GM12878 (cell line): ENCODE measurements around the gene IPP. TPM values are rescaled to one million over a fixed set of nuclear protein-coding genes. Genes with fewer than 3 reads are reported as not detected.
A peak's percentile ranks its signal among the peaks of the same experiment; 100 is the strongest.

ENCODE experiments used
- CHD2 ChIP-seq: IDR thresholded peaks from 2 replicates; pipeline ENCODE4 v1.6.1; 2011; ENCODE audit warnings: low read depth, low read length, improper control_type of control experiment, borderline replicate concordance
- EGR1 ChIP-seq, 2 experiments: IDR thresholded peaks; 1 replicate in 1 of 2; 2 replicates in 1 of 2; pipeline ENCODE4 v1.6.1; 2011 to 2012; ENCODE audit warnings: low read depth in 2 of 2, low read length in 2 of 2, borderline replicate concordance in 1 of 2, mild to moderate bottlenecking in 1 of 2, moderate library complexity in 1 of 2
- FOS ChIP-seq: IDR thresholded peaks from 3 replicates; pipeline ENCODE4 v1.6.1; 2011; ENCODE audit warnings: borderline replicate concordance; ENCODE audit not compliant: insufficient read length; ENCODE audit errors: extremely low read depth
- GATAD2B ChIP-seq: fragments of 450-650 bp; conservative IDR thresholded peaks from 2 replicates; pipeline ENCODE4 v1.6.1; 2017; ENCODE audit warnings: low read depth, mild to moderate bottlenecking, moderate library complexity
- IKZF2 ChIP-seq, 2 experiments: fragments of 450-650 bp; IDR thresholded peaks; 2 replicates each; pipeline ENCODE4 v1.6.1; 2017; ENCODE audit warnings: mild to moderate bottlenecking in 2 of 2, moderate library complexity in 2 of 2
- JUNB ChIP-seq: IDR thresholded peaks from 2 replicates; pipeline ENCODE4 v1.6.1; 2016; ENCODE audit warnings: antibody characterized with exemption, mild to moderate bottlenecking
- KLF5 ChIP-seq: fragments of 450-650 bp; IDR thresholded peaks from 2 replicates; pipeline ENCODE4 v1.6.1; 2014; ENCODE audit warnings: mild to moderate bottlenecking; ENCODE audit not compliant: partially characterized antibody
- MTA2 ChIP-seq: fragments of 450-650 bp; IDR thresholded peaks from 2 replicates; pipeline ENCODE4 v1.6.1; 2016; ENCODE audit warnings: low read depth, mild to moderate bottlenecking, moderate library complexity
- NBN ChIP-seq: fragments of 450-650 bp; IDR thresholded peaks from 2 replicates; pipeline ENCODE4 v1.6.1; 2016
- NFYB ChIP-seq: IDR thresholded peaks from 2 replicates; pipeline ENCODE4 v1.6.1; 2011; ENCODE audit warnings: low read depth, mild to moderate bottlenecking, low read length, improper control_type of control experiment, moderate library complexity; ENCODE audit not compliant: insufficient read depth
- NRF1 ChIP-seq: conservative IDR thresholded peaks from 2 replicates; pipeline ENCODE4 v1.6.1; 2011; ENCODE audit warnings: mild to moderate bottlenecking, low read depth, low read length, improper control_type of control experiment
- PAX5 ChIP-seq: IDR thresholded peaks from 2 replicates; pipeline ENCODE4 v1.6.1; 2011; ENCODE audit warnings: low read depth, low read length, borderline replicate concordance
- POLR2AphosphoS2 ChIP-seq: IDR thresholded peaks from 2 replicates; pipeline ENCODE4 v1.6.1; 2011; ENCODE audit warnings: low read depth, mild to moderate bottlenecking, low read length, improper control_type of control experiment, moderate library complexity
- RFX5 ChIP-seq: IDR thresholded peaks from 2 replicates; pipeline ENCODE4 v1.6.1; 2011; ENCODE audit warnings: low read depth, low read length, improper control_type of control experiment
- SMARCA5 ChIP-seq: fragments of 450-650 bp; IDR thresholded peaks from 2 replicates; pipeline ENCODE4 v1.6.1; 2017; ENCODE audit warnings: mild to moderate bottlenecking
- SREBF1 ChIP-seq: IDR thresholded peaks from 2 replicates; pipeline ENCODE4 v1.6.1; 2012; ENCODE audit warnings: mild to moderate bottlenecking, low read length
- STAT3 ChIP-seq: IDR thresholded peaks from 2 replicates; pipeline ENCODE4 v1.6.1; 2011; ENCODE audit warnings: low read depth, low read length, improper control_type of control experiment
- TCF7 ChIP-seq: IDR thresholded peaks from 2 replicates; pipeline ENCODE4 v1.6.1; 2014; ENCODE audit warnings: antibody characterized with exemption, borderline replicate concordance
- ZNF24 ChIP-seq: fragments of 450-650 bp; IDR thresholded peaks from 2 replicates; pipeline ENCODE4 v1.6.1; 2017; ENCODE audit warnings: antibody characterized with exemption, mild to moderate bottlenecking
- ZNF274 ChIP-seq: IDR thresholded peaks from one replicate; pipeline ENCODE4 v1.8.0; 2011; ENCODE audit not compliant: insufficient read length, insufficient read depth
- ZNF384 ChIP-seq: IDR thresholded peaks from 2 replicates; pipeline ENCODE4 v1.6.1; 2012; ENCODE audit warnings: low read depth, mild to moderate bottlenecking, low read length, improper control_type of control experiment, borderline replicate concordance
- polyA plus RNA-seq, 11 experiments: library from polyadenylated mRNA; depleted of rRNA in 4 of 11; unstranded in 6 of 11; stranded (reverse) in 5 of 11; fragments of >200 nt; fragmentation: Nextera tagmentation in 4 of 11; fragmentation: Illumina TruSeq in 1 of 11; extraction: Ambion mirVana in 4 of 11; extraction: Trizol in 1 of 11; gene quantifications; 1 replicate in 1 of 11; 2 replicates in 10 of 11; pipeline versions ENCODE4 v1.2.1 to v1.2.3, GENCODE V29; 2011 to 2016; ENCODE audit warnings: inconsistent platforms in 2 of 11, missing spikeins in 2 of 11, low read depth in 1 of 11
- total RNA-seq, 4 experiments: library from RNA; depleted of rRNA in 3 of 4; stranded (reverse); fragments of >200 nt in 3 of 4; fragmentation: Illumina TruSeq in 1 of 4; extraction: Trizol in 1 of 4; gene quantifications; 2 replicates each; pipeline versions ENCODE4 v1.2.1 to v1.2.3, GENCODE V29; 2013 to 2021
- TF ChIP-seq, protein P1 (sequence below): IDR thresholded peaks from 2 replicates; pipeline ENCODE4 v1.6.1; 2011; ENCODE audit warnings: low read depth, mild to moderate bottlenecking, low read length, moderate library complexity, borderline replicate concordance; ENCODE audit errors: extremely low read depth
- TF ChIP-seq, protein P2 (sequence below): fragments of 450-650 bp; IDR thresholded peaks from 2 replicates; pipeline ENCODE4 v1.6.1; 2017; ENCODE audit warnings: mild to moderate bottlenecking
- TF ChIP-seq, protein P3 (sequence below): fragments of 450-650 bp; IDR thresholded peaks from 2 replicates; pipeline ENCODE4 v1.6.1; 2017; ENCODE audit warnings: low read depth, mild to moderate bottlenecking, moderate library complexity
- TF ChIP-seq, protein P4 (sequence below): IDR thresholded peaks from 2 replicates; pipeline ENCODE4 v1.6.1; 2012; ENCODE audit warnings: low read depth, low read length, improper control_type of control experiment
- TF ChIP-seq, protein P5 (sequence below): IDR thresholded peaks from 2 replicates; pipeline ENCODE4 v1.6.1; 2011; ENCODE audit warnings: borderline replicate concordance, low read depth, mild to moderate bottlenecking, moderate library complexity, low read length; ENCODE audit not compliant: insufficient read depth, poor library complexity, severe bottlenecking

The IPP gene
- total and polyA plus RNA-seq, 10 of the 15 experiments (the other 5 are each of a cell fraction or from before 2014, with no cell fraction given) = 4.7 to 15.0 (median 10.4) TPM

GRCh38 chr1:45687014-45687753 lies 63.3 kb downstream of the IPP start (continued):
- TF ChIP-seq, protein P1, sequence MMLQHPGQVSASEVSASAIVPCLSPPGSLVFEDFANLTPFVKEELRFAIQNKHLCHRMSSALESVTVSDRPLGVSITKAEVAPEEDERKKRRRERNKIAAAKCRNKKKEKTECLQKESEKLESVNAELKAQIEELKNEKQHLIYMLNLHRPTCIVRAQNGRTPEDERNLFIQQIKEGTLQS = 0 out of 2 replicates have a peak, but pooled peaks have one; percentile 24
- TF ChIP-seq, protein P2, sequence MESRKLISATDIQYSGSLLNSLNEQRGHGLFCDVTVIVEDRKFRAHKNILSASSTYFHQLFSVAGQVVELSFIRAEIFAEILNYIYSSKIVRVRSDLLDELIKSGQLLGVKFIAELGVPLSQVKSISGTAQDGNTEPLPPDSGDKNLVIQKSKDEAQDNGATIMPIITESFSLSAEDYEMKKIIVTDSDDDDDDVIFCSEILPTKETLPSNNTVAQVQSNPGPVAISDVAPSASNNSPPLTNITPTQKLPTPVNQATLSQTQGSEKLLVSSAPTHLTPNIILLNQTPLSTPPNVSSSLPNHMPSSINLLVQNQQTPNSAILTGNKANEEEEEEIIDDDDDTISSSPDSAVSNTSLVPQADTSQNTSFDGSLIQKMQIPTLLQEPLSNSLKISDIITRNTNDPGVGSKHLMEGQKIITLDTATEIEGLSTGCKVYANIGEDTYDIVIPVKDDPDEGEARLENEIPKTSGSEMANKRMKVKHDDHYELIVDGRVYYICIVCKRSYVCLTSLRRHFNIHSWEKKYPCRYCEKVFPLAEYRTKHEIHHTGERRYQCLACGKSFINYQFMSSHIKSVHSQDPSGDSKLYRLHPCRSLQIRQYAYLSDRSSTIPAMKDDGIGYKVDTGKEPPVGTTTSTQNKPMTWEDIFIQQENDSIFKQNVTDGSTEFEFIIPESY = no peak
- TF ChIP-seq, protein P3, sequence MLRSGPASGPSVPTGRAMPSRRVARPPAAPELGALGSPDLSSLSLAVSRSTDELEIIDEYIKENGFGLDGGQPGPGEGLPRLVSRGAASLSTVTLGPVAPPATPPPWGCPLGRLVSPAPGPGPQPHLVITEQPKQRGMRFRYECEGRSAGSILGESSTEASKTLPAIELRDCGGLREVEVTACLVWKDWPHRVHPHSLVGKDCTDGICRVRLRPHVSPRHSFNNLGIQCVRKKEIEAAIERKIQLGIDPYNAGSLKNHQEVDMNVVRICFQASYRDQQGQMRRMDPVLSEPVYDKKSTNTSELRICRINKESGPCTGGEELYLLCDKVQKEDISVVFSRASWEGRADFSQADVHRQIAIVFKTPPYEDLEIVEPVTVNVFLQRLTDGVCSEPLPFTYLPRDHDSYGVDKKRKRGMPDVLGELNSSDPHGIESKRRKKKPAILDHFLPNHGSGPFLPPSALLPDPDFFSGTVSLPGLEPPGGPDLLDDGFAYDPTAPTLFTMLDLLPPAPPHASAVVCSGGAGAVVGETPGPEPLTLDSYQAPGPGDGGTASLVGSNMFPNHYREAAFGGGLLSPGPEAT = peak; percentile 32; the same call in 1 of the 2 replicates
- TF ChIP-seq CHD2 (peak; percentile 80; the same call in 1 of the 2 replicates), ZNF384 (no peak), NRF1 (peak; percentile 71), POLR2AphosphoS2 (peak; percentile 81), IKZF2 (IDR thresholded peaks at IDR 0.05) (no peak; a peak in 1 of 4 replicates), SMARCA5 (peak; percentile 16; the same call in 1 of the 2 replicates), PAX5 (no peak; the same call in 1 of the 2 replicates), JUNB (no peak), NBN (no peak), KLF5 (peak; percentile 31), SREBF1 (peak; percentile 85), ZNF24 (no peak), RFX5 (peak; percentile 90), NFYB (peak; percentile 54; the same call in 1 of the 2 replicates), ZNF274 (no peak), FOS (no peak), TCF7 (no peak), GATAD2B (0 out of 2 replicates have a peak, but pooled peaks have one; percentile 5), STAT3 (no peak), EGR1 (IDR thresholded peaks at IDR 0.05; ENCODE audit: borderline replicate concordance in 1 of 2, low read depth in 2 of 2, low read length in 2 of 2) (peak in 1 of 2 experiments; percentile 47; a peak in 2 of 3 replicates), MTA2 (no peak)
- TF ChIP-seq, protein P4, sequence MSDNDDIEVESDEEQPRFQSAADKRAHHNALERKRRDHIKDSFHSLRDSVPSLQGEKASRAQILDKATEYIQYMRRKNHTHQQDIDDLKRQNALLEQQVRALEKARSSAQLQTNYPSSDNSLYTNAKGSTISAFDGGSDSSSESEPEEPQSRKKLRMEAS = peak; percentile 54
- TF ChIP-seq, protein P5, sequence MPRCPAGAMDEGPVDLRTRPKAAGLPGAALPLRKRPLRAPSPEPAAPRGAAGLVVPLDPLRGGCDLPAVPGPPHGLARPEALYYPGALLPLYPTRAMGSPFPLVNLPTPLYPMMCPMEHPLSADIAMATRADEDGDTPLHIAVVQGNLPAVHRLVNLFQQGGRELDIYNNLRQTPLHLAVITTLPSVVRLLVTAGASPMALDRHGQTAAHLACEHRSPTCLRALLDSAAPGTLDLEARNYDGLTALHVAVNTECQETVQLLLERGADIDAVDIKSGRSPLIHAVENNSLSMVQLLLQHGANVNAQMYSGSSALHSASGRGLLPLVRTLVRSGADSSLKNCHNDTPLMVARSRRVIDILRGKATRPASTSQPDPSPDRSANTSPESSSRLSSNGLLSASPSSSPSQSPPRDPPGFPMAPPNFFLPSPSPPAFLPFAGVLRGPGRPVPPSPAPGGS = no peak
